PFSK-1 (cell line): ENCODE measurements around the gene MAD1L1.

Experiments used
- POLR2AphosphoS5 ChIP-seq: IDR thresholded peaks from 2 replicates; pipeline ENCODE4 v1.6.1; 2012; ENCODE audit warnings: low read depth, mild to moderate bottlenecking, control low read depth, low read length, moderate library complexity
- SIN3A ChIP-seq: IDR thresholded peaks from 2 replicates; pipeline ENCODE4 v1.6.1; 2012; ENCODE audit warnings: mild to moderate bottlenecking, low read length, moderate library complexity, borderline replicate concordance; ENCODE audit not compliant: insufficient read depth
- TAF1 ChIP-seq: IDR thresholded peaks from 2 replicates; pipeline ENCODE4 v1.6.1; 2012; ENCODE audit warnings: low read length, control low read depth, borderline replicate concordance; ENCODE audit not compliant: insufficient read depth

DNA sequence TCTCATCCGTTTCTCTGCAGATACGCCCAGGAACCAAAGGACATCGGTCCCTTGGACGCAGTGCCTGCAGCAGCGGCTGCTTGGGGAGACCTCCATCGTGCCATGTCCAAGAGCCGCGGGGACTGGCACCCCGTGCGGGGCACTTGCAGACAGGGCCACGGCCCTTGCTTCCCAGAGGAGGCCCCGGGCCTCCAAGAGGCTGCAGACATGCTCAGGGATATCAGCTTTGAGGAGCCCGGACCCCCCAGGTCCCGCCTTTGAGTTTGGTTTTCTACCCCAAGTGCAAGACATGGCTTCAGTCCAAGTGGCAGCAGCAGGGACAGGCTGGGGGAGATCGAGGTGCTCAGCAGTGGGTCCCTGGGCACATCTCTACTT, 283.1 kb downstream of the MAD1L1 start:
- TF ChIP-seq SIN3A = no peak
- no peak for TF ChIP-seq TAF1
- no peak for TF ChIP-seq POLR2AphosphoS5
